Large intestine (tissue), 3 donors: ENCODE data around the gene RILPL2. TPM values are rescaled to one million over a fixed set of nuclear protein-coding genes. Genes with fewer than 3 reads are reported as not detected.
"Not testable (repeated sequence)": the region's sequence is repeated elsewhere in the genome, so short reads cannot be mapped to it uniquely, and the experiment has no call there.

Experiments used
- DNase-seq, 2 donors: peaks; one replicate each; pipeline versions ENCODE4 v3.0.0 to v3.0.0-alpha.2; 2013
- H3K27ac ChIP-seq: one replicate; pipeline ENCODE4 v1.5.1; 2013; ENCODE audit warnings: low read length
- H3K27me3 ChIP-seq: 2 replicates; pipeline ENCODE4 v1.6.1; 2013; ENCODE audit warnings: low read length; ENCODE audit not compliant: control insufficient read depth, insufficient read depth
- H3K36me3 ChIP-seq: 2 replicates; pipeline ENCODE4 v1.6.1; 2013; ENCODE audit warnings: low read length; ENCODE audit not compliant: control insufficient read depth, insufficient read depth
- H3K4me1 ChIP-seq: one replicate; pipeline ENCODE4 v1.6.1; 2013; ENCODE audit warnings: low read length; ENCODE audit not compliant: control insufficient read depth, insufficient read depth
- H3K4me3 ChIP-seq: one replicate; pipeline ENCODE4 v1.5.1; 2013; ENCODE audit warnings: low read length
- H3K9me3 ChIP-seq: one replicate; pipeline ENCODE4 v1.6.1; 2013; ENCODE audit warnings: mild to moderate bottlenecking, low read depth, low read length, moderate library complexity; ENCODE audit not compliant: control insufficient read depth
- WGBS: methylation state at CpG from one replicate; pipeline ENCODE4 v1.1.5; 2013; ENCODE audit warnings: low lambda C conversion rate; ENCODE audit not compliant: insufficient coverage; 5-methylcytosine and 5-hydroxymethylcytosine counted together
- polyA plus RNA-seq: library from polyadenylated mRNA; unstranded; fragments of 120-200 nt; gene quantifications from one replicate; pipeline ENCODE4 v1.2.1, GENCODE V29; 2013

Gene RILPL2
- polyA plus RNA-seq, 1 donor: 1.7 TPM

DNA sequence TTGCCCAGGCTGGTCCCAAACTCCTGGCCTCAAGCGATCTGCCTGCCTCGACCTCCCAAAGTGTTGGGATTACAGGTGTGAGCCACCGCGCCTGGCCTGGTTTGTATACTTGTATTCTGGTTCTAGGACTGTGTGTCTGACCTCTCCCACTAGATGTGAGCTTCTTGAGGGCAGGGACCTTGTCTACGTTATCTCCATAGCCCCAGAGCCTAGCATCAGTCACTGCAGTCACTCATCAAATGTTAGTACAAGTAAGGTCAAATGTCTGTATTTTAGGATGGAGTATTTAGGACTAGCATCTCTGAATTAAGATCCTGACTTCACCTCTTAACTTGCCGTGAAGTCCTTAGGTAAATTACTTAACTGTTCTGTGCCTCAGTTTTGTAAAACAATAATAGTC, 2.9 kb downstream of the RILPL2 start:
- 100% methylated on average over 1 of the region's 6 CpGs for WGBS
- DNase-seq: no peak
- Histone ChIP-seq H3K27ac (no peak overlapping the region), H3K4me1 (peaks cover 10% of the 10 kb centered on the region), H3K36me3 (no peaks in the 10 kb centered on the region), H3K9me3 (peaks cover 2% of the 10 kb centered on the region), H3K27me3 (no peaks in the 10 kb centered on the region), H3K4me3 (no peak overlapping the region)

DNA sequence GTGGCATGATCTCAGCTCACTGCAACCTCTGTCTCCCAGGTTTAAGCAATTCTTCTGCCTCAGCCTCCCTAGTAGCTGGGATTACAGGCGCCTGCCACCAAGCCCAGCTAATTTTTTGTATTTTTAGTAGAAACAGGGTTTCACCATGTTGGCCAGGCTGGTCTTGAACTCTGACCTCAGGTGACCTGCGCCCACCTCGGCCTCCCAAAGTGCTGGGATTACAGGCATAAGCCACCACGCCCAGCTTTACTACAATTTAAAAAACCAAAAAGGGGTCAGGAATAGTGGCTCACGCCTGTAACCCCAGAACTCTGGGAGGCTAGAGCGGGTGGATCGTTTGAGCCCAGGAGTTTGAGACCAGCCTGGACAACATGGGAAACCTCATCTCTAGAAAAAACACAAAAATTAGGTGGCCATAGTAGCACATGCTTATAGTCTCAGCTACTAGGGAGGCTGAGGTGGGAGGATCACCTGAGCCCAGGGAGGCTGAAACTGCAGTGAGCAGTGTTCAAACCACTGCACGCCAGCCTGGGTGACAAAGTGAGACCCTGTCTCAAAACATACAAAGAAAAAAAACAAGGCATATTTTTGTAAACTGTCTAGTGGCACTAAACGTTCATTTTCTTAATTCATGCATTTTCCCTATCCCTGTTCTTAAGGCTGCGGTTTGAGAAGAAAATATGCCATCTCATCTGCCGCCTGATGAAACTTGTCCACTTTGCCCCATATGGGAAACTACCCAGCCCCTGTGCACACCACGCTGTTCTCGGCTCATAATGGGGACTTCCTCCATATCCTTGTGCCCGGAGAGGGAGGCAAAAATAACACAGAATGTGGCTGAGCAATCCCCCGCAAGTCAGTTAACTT, 4.3 kb downstream of the RILPL2 start:
- not testable (repeated sequence) for H3K4me3 ChIP-seq, DNase-seq, H3K36me3 ChIP-seq, H3K9me3 ChIP-seq, H3K27me3 ChIP-seq, H3K27ac ChIP-seq
- 96% methylated on average over 5 of the region's 15 CpGs for WGBS
- peaks cover 10% of the 10 kb centered on the region for H3K4me1 ChIP-seq

DNA sequence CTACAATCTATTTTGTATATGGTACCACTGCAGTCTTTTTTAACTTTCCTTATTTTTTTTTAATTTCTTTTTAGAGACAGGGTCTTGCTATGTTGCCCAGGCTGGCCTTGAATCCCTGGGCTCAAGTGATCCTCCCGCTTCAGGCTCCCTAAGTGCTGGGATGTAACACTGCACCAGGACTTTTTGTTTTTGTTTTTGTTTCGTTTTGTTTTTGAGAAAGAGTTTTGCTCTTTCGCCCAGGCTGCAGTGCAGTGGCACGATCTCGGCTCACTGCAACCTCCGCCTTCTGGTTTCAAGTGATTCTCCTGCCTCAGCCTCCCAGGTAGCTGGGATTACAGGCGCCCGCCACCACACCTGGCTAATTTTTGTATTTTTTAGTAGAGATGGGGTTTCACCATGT, 7.4 kb downstream of the RILPL2 start:
- not testable (repeated sequence) for H3K36me3 ChIP-seq, DNase-seq, H3K4me3 ChIP-seq, H3K27me3 ChIP-seq, H3K27ac ChIP-seq, H3K9me3 ChIP-seq, H3K4me1 ChIP-seq
- WGBS: 100% methylated on average over 3 of the region's 8 CpGs

DNA sequence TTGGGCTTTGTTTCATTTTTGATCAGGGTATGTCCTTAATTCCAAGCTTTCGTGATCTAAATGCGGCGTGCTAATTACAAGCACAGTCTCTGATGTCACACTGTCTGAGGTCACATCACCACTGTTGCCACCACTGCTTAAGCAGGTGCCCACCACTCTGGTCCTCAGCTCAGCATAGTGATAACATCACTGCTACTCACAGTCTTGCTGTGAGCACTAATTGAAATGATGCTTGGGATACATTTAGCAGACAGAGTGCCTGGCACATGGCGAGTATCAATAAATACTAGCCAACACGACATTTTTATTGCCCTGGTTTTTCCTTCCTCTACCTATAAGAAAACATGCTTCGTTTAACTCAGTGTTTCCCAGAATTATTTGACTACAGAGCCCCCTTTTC, 7.9 kb downstream of the RILPL2 start:
- Histone ChIP-seq H3K9me3 (no peaks in the 10 kb centered on the region), H3K27ac (no peak overlapping the region), H3K27me3 (no peaks in the 10 kb centered on the region), H3K36me3 (no peaks in the 10 kb centered on the region), H3K4me1 (no peaks in the 10 kb centered on the region), H3K4me3 (no peak overlapping the region)
- 58% methylated on average over 2 of the region's 6 CpGs for WGBS
- DNase-seq: no peak

DNA sequence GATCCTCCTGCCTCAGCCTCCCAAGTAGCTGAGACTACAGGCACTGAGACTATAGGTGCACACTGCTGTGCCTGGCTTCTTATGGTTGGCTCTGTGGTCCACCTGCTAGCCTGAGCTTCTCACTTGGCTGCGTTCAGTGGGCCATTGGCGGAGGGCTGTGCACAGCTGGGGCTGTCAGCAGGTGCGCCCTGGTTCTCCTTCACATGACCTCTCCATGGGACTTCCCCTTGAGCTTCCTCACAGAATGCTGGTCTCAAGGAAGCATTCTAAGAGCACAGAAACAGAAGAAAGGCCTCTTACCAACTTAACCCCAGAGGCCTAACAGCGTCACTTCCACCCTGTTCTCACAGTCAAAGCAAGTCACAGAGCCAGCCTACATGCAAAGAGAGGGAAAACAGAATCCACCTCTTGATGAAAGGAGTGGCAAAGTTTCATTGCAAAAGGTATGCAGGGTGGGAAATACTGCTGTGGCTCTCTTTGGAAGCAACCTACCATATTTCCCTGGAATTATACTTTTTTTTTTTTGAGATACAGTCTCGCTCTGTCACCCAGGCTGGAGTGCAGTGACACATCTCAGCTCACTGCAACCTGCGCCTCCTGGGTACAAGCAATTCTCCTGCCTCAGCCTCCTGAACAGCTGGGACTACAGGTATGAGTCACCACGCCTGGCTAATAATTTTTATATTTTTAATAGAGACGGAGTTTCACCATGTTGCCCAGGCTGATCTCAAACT, 9.3 kb downstream of the RILPL2 start:
- DNase-seq: no peak

DNA sequence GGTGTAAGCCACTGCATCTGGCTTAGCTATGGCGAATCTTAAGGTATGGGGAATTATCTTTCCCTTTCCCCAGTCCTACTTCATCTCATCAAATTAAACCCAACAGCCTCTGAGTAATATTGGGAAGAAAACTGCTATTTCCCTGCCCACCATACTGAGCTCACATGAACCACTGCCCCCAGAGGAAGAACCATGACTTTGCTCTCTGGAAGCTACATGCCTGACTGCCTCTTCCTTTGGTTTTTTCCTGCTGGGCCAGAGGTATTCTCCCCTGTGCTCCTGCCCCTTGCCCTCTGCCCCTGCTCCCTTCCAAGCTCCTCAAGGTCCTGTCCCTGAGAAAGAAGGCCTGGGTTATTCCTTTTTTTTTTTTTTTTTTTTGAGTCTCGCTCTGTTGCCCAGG, 15.2 kb downstream of the RILPL2 start:
- no CpG with 5 or more reads among the region's 2 CpGs for WGBS
- no peak for DNase-seq
- Histone ChIP-seq H3K4me1 (no peaks in the 10 kb centered on the region), H3K9me3 (no peaks in the 10 kb centered on the region), H3K27me3 (no peaks in the 10 kb centered on the region), H3K27ac (no peak overlapping the region), H3K36me3 (no peaks in the 10 kb centered on the region), H3K4me3 (no peak overlapping the region)

More for the DNA sequence above, 9.3 kb downstream of the RILPL2 start:
- H3K36me3 ChIP-seq: no peaks in the 10 kb centered on the region
- WGBS: 100% methylated on average over 1 of the region's 8 CpGs
- H3K27ac ChIP-seq: no peak overlapping the region
- no peaks in the 10 kb centered on the region for H3K27me3 ChIP-seq
- H3K4me1 ChIP-seq: no peaks in the 10 kb centered on the region
- no peaks in the 10 kb centered on the region for H3K9me3 ChIP-seq
- no peak overlapping the region for H3K4me3 ChIP-seq

DNA sequence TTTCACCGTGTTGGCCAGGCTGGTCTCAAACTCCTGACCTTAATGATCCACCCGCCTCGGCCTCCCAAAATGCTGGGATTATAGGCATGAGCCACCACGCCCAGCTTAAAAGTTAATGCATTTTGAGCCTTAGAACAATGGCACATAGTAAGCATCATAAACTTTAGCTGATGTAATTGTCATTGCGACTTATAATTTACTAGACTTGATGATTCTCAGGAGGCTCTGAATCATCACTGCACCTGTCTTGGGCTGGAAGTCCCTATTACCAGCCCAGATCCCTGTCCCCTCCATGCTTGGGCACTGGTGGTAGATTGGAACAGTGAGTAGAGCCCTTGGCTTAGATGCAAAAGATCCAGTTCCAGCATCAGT, 26.5 kb downstream of the RILPL2 start:
- H3K9me3 ChIP-seq: no peaks in the 10 kb centered on the region
- no peak for DNase-seq
- H3K4me3 ChIP-seq: no peak overlapping the region
- H3K27ac ChIP-seq: no peak overlapping the region
- WGBS: no CpG with 5 or more reads among the region's 5 CpGs
- H3K36me3 ChIP-seq: peaks cover 28% of the 10 kb centered on the region
- no peaks in the 10 kb centered on the region for H3K4me1 ChIP-seq
- no peaks in the 10 kb centered on the region for H3K27me3 ChIP-seq

DNA sequence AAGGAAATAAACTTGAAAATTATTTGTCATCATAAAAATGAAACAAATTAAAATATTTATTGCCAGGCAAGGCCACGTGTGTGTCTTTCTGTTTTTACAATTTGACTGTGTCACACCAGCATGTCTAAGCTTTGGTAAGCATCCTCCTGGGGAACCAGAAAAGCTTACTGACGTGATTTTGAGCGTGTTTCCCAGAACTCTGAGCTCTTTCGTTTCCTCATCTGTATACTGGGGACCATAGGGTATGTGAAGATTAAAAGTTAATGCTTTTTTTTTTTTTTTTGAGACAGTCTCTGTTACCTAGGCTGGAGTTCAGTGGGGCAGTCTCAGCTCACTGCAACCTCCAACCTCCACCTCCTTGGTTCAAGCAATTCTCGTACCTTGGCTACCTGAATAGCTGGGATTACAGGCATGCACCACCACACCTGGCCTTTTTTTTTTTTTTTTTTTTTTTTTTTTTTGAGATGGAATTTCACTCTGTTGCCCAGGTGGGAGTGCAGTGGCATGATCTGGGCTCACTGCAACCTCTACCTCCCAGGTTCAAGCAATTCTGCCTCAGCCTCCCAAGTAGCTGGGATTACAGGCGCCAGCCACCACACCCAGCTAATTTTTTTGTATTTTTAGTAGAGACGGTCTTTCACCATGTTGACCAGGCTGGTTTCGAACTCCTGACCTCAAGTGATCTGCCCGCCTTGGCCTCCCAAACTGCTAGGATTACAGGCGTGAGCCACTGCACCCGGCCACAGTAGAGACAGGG, 27.0 kb downstream of the RILPL2 start:
- not testable (repeated sequence) for H3K9me3 ChIP-seq, H3K27ac ChIP-seq, H3K27me3 ChIP-seq, H3K4me3 ChIP-seq, H3K4me1 ChIP-seq, DNase-seq
- peaks cover 34% of the 10 kb centered on the region for H3K36me3 ChIP-seq
- 90% methylated on average over 3 of the region's 11 CpGs for WGBS

DNA sequence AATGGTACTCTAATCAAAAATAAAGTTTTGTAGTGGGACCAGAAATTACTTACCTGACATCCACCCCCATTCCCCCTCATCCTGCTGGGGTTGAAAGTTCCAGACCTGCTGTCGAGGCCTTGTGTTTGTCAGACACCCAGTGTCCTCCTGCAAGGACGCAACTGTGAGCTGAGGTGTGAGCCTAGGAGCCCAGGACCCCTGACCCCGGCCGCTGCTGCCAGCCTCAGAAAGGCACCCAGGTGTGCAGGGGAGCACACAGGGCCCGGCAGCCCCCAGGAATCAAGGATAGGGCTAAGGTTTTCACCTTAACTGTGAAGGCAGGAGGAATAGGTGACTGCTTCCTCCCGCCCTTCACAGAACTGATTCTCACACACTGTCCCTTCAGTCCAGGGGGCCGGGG, 27.9 kb downstream of the RILPL2 start:
- not testable (repeated sequence) for DNase-seq, H3K4me1 ChIP-seq, H3K4me3 ChIP-seq, H3K27me3 ChIP-seq, H3K27ac ChIP-seq, H3K9me3 ChIP-seq
- no CpG with 5 or more reads among the region's 7 CpGs for whole genome bisulfite sequencing
- peaks cover 42% of the 10 kb centered on the region for H3K36me3 ChIP-seq

DNA sequence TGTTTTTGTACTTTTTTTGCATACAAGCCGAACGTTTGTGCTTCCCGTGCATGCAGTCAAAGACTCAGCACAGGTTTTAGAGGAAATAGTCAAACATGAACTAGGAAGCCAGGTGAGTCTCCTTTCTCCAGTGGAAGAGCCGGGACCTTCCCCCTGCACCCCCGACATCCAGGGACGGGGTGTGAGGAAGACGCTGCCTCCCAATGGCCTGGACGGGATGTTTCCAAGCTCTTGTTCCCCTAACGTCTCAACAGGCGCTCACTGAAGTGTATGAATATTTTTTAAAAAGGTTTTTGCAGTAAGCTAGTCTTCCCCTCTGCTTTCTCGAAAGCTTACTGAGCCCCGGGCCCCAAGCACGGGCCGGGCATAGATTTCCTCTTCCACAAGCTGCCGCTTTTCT, 28.6 kb downstream of the RILPL2 start:
- H3K27me3 ChIP-seq, H3K4me3 ChIP-seq, DNase-seq, H3K27ac ChIP-seq, H3K4me1 ChIP-seq, H3K9me3 ChIP-seq: not testable (repeated sequence)
- peaks cover 49% of the 10 kb centered on the region for H3K36me3 ChIP-seq
- WGBS: no CpG with 5 or more reads among the region's 15 CpGs
